GM13976 (cell line): ENCODE measurements around the gene GTSE1.

Source experiments
- DNase-seq: peaks from one replicate; pipeline ENCODE4 v3.0.0; 2012; ENCODE audit warnings: low spot score
- in situ Hi-C: fragments of 300-500 bp; cut with MboI; formaldehyde crosslinking; loops from one replicate; pipeline ENCODE4 v1.12.0; 2022; ENCODE audit warnings: low sequenced_read_pairs, mixed read lengths, inconsistent platforms; ENCODE audit not compliant: unreplicated experiment
- TF ChIP-seq, protein P1 (sequence below): IDR thresholded peaks from 2 replicates; pipeline ENCODE4 v1.5.1; 2012; ENCODE audit warnings: borderline replicate concordance, mild to moderate bottlenecking; ENCODE audit not compliant: insufficient read depth; ENCODE audit errors: extremely low read depth, missing control alignments, control extremely low read depth

The GTSE1 gene

DNA sequence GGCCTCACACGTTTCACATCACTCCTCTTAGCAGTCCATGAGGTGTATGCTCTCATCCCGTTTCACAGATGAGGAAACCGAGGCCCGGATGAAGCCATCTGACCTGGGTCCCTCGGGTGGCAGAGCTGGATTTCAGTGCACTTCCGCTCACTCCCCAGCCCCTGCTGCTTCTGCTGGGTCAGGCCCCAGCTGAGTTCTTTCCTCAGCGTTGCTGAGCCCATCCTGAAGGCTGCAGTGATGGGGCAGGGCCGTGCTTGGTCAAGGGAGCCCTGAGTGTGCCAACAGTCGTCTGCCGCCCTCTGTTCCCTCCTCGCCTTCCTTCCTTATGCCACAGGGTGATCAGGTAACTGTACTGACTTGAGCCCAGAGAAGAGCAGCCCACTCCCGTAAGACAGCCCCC is 51.0 kb downstream of the GTSE1 start:
- TF ChIP-seq, protein P1, sequence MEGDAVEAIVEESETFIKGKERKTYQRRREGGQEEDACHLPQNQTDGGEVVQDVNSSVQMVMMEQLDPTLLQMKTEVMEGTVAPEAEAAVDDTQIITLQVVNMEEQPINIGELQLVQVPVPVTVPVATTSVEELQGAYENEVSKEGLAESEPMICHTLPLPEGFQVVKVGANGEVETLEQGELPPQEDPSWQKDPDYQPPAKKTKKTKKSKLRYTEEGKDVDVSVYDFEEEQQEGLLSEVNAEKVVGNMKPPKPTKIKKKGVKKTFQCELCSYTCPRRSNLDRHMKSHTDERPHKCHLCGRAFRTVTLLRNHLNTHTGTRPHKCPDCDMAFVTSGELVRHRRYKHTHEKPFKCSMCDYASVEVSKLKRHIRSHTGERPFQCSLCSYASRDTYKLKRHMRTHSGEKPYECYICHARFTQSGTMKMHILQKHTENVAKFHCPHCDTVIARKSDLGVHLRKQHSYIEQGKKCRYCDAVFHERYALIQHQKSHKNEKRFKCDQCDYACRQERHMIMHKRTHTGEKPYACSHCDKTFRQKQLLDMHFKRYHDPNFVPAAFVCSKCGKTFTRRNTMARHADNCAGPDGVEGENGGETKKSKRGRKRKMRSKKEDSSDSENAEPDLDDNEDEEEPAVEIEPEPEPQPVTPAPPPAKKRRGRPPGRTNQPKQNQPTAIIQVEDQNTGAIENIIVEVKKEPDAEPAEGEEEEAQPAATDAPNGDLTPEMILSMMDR, result no peak
- in situ Hi-C loops, result no loop called here
- DNase-seq, result no peak

DNA sequence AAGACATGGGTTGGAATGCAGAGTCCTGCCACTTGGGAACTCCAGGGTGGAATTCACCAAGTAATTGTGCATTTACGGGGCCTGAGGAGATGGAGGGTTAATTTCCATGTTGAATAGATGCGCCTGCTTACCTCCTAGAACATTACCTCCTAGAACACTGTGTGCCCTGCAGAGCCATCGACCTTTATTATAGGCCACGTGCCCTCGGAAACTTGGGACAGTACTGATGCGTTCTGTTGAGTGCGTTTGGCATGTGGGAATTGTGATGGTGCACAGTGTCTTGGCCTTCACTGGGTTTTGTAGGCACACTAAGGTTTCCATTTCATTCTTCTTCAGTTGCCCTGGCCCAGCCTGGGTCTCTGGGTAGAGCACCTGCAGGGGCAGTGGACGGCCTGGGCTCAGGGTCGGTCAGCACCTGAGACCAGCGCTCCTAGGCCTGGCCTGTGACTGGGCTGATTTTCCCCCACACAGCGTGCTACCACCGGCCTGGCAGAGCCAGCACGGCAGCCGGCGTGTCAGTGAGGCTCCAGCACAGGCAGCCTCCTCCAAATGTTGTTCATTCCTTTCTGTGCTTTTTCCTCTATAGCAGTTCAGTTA is 51.5 kb downstream of the GTSE1 start:
- no peak for DNase-seq
- in situ Hi-C loops, result no loop called here
- TF ChIP-seq, protein P1, result no peak

DNA sequence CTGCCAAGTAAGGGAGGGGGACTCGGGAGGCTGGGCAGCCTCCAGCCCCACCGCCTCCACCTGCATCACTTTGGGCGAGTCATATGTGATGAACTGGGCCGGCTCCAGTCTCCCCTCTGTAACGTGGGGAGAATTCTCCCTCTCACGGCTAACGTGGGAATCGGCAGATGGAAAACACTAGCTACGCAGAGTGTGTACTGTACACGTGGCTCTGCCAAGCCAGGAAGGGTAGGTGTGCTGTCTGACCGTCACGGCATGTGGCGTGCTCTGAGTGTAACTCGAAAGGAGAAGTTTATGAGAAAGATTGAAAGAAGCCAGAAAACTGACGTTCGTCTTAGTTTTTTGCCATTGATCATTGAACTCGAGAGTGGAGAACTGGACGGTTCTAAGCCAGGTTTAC is 52.6 kb downstream of the GTSE1 start:
- DNase-seq, result no peak
- TF ChIP-seq, protein P1, result no peak
- in situ Hi-C loops, result no loop called here

DNA sequence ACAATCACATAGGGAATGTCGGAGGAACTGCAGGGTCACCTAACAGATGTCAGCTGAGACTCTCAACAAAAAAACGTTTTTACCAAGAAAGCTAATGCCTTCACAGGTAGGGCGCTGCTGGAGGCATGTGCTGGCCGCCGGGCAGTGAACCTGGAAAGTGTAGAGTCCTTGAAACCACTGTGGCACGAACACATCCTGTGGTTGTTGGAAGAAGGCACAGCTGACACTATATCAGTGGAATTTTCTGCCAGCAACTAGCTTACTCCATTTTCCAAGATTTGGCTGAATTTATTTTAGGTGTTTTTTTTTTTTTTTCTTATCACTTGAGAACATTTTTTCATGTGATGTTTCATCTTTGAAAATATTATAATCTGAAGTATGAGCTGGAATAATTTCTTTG is 53.0 kb downstream of the GTSE1 start:
- in situ Hi-C loops, result no loop called here
- TF ChIP-seq, protein P1, result no peak
- DNase-seq, result no peak

DNA sequence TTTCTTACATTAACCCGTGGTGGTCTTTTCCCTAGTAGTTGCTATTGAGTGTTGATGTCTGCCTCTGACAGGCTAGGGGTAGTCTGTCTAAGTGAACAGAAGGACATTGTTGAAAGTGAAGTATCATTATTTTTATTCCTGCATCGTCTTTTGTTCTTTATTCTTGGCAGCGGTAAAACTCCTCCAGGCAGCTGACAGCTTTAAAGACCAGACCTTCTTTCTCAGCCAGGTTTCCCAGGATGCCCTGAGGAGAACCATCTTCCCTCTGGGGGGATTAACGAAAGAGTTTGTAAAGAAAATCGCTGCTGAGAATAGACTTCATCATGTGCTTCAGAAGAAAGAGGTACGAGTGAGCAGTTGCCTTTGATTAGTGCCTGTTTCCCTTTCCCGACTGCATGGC is 53.5 kb downstream of the GTSE1 start:
- no peak for DNase-seq
- in situ Hi-C loops, result no loop called here
- TF ChIP-seq, protein P1, result no peak

DNA sequence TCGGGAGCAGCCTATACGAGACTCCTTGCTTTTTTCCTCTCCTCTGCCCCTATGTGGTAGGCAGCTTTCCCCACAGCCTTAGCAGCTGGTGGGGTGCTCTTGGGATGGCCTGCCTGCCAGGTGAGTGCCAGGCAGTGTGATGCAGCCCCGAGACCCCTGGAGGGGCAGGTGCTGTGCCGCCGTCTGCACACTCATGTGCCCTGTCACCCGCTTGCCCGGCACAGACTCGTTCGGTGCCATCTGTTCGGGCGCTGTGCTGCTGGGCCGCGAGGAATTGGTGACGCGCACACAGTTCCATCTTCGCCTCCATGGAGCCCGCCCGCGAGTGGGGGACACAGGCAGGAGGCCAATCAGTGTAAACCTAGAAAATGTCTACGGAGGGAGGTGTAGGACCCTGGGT is 54.0 kb downstream of the GTSE1 start:
- in situ Hi-C loops, result no loop called here
- TF ChIP-seq, protein P1, result no peak
- DNase-seq, result no peak
